Left lung (tissue), 10 donors: ENCODE results near the gene HMCN1. TPM values are rescaled to one million over a fixed set of nuclear protein-coding genes. Genes with fewer than 3 reads are reported as not detected.

Source experiments
- ATAC-seq: fragments of 200-7000 bp; cut with Tn5 transposase; one replicate; pipeline ENCODE4 v1.9.1; 2020; ENCODE audit warnings: moderate library complexity
- DNase-seq, 4 donors: peaks; one replicate each; pipeline ENCODE4 v3.0.0-alpha.2; 2013 to 2020
- H3K27ac ChIP-seq, 2 donors: fragments of 200-600 bp; sonication (generic) in 1 of 2; one replicate each; pipeline versions ENCODE4 v1.5.0 to v1.8.0; 2020 to 2021
- H3K27me3 ChIP-seq, 2 donors: fragments of 200-600 bp; sonication (generic) in 1 of 2; one replicate each; pipeline versions ENCODE4 v1.5.0 to v1.8.0; 2020 to 2021
- H3K36me3 ChIP-seq, 2 donors: fragments of 200-600 bp; sonication (generic) in 1 of 2; one replicate each; pipeline versions ENCODE4 v1.5.0 to v1.8.0; 2020 to 2021
- H3K4me1 ChIP-seq, 2 donors: fragments of 200-600 bp; one replicate each; pipeline ENCODE4 v1.8.0; 2021
- H3K4me3 ChIP-seq, 2 donors: fragments of 200-600 bp; sonication (generic) in 1 of 2; one replicate each; pipeline versions ENCODE4 v1.5.0 to v1.8.0; 2020 to 2021; ENCODE audit warnings: mild to moderate bottlenecking in 1 of 2
- H3K9me3 ChIP-seq, 2 donors: fragments of 200-600 bp; sonication (generic) in 1 of 2; one replicate each; pipeline versions ENCODE4 v1.5.0 to v1.8.0; 2020 to 2021
- CTCF ChIP-seq, 2 donors: fragments of 200-600 bp; sonication (generic) in 1 of 2; IDR thresholded peaks; one replicate each; pipeline versions ENCODE4 v1.5.0 to v1.8.0; 2021; ENCODE audit warnings: antibody characterized with exemption in 2 of 2
- intact Hi-C, 2 donors: fragments of 100-400 bp; cut with DNase I; formaldehyde crosslinking; loops; one replicate each; pipeline versions ENCODE4 v1.11.2 to v1.14.2; 2022
- polyA plus RNA-seq, 6 donors: library from polyadenylated mRNA; unstranded; fragments of 120-200 nt; gene quantifications; one replicate each; pipeline ENCODE4 v1.2.1, GENCODE V29; 2013; ENCODE audit not compliant: insufficient read length in 6 of 6
- total RNA-seq, 2 donors: library from RNA; stranded (reverse); fragmentation: NEBNext Ultra II Directional; extraction: Animal tissue kit (Norgen Biotek cat#: 25700); gene quantifications; one replicate each; pipeline ENCODE4 v1.2.1, GENCODE V29; 2021
- donor health status: DM: no; HTN: yes; CAD: no.
- donor health status: DM: no; HTN: no; CAD: no.

Gene HMCN1
- total and polyA plus RNA-seq, 8 donors, result 24.0 to 91.0 (median 48.7) TPM

GRCh38 chr1:185722098-185722497 is 12.1 kb upstream of the HMCN1 start:
- H3K27ac ChIP-seq, result no peak overlapping the region
- no peak for TF ChIP-seq CTCF (IDR thresholded peaks at IDR 0.05)
- H3K4me3 ChIP-seq, result no peak overlapping the region
- intact Hi-C loops, result loop anchor here in 1 of 2 donors (10.0 kb wide), 1 partner anchor 493 kb away; no protein-coding TSS in a partner anchor
- H3K4me1 ChIP-seq, result no peaks in the 10 kb centered on the region
- no peaks in the 10 kb centered on the region for H3K27me3 ChIP-seq
- ATAC-seq (no peak), DNase-seq (no peak)
- no peaks in the 10 kb centered on the region for H3K36me3 ChIP-seq
- no peaks in the 10 kb centered on the region for H3K9me3 ChIP-seq

- TF ChIP-seq CTCF (IDR thresholded peaks at IDR 0.05), result no peak
- no peak overlapping the region for H3K27ac ChIP-seq
- no peaks in the 10 kb centered on the region for H3K36me3 ChIP-seq
- H3K9me3 ChIP-seq, result peaks cover 0 to 5% of the 10 kb centered on the region in 2 donors
- no peaks in the 10 kb centered on the region for H3K27me3 ChIP-seq
- H3K4me3 ChIP-seq, result no peak overlapping the region
- no peak for DNase-seq
- intact Hi-C loops, result loop anchor here in 1 of 2 donors (10.0 kb wide), 1 partner anchor 487 kb away; no protein-coding TSS in a partner anchor
- ATAC-seq, result no peak
- H3K4me1 ChIP-seq, result no peaks in the 10 kb centered on the region
Observed at GRCh38 chr1:185727726-185728125, 6.5 kb upstream of the HMCN1 start.

GRCh38 chr1:185731446-185731845 is 2.7 kb upstream of the HMCN1 start:
- H3K27me3 ChIP-seq, result peaks cover 0 to 36% of the 10 kb centered on the region in 2 donors
- H3K27ac ChIP-seq, result no peak overlapping the region
- peaks cover 0 to 20% of the 10 kb centered on the region in 2 donors for H3K4me1 ChIP-seq
- DNase-seq, result no peak
- intact Hi-C loops, result no loop called here
- no peak for TF ChIP-seq CTCF (IDR thresholded peaks at IDR 0.05)
- H3K9me3 ChIP-seq, result peaks cover 0 to 5% of the 10 kb centered on the region in 2 donors
- no peak for ATAC-seq
- no peak overlapping the region for H3K4me3 ChIP-seq
- no peaks in the 10 kb centered on the region for H3K36me3 ChIP-seq

- Histone ChIP-seq H3K4me3 (no peak overlapping the region), H3K27ac (no peak overlapping the region), H3K9me3 (peaks cover 0 to 5% of the 10 kb centered on the region in 2 donors), H3K27me3 (peaks cover 0 to 45% of the 10 kb centered on the region in 2 donors), H3K36me3 (no peaks in the 10 kb centered on the region), H3K4me1 (peaks cover 0 to 20% of the 10 kb centered on the region in 2 donors)
- ATAC-seq, result no peak
- TF ChIP-seq CTCF (IDR thresholded peaks at IDR 0.05), result no peak
- no peak for DNase-seq
- intact Hi-C loops, result no loop called here
Observed at GRCh38 chr1:185732951-185733350, 1.2 kb upstream of the HMCN1 start.

- intact Hi-C loops, result no loop called here
- DNase-seq (peak in 2 of 4 donors; percentile 64 to 67), ATAC-seq (no peak)
- Histone ChIP-seq H3K27ac (peak overlapping the region; percentile 75 to 89), H3K27me3 (peaks cover 0 to 45% of the 10 kb centered on the region in 2 donors), H3K9me3 (peaks cover 0 to 5% of the 10 kb centered on the region in 2 donors), H3K36me3 (no peaks in the 10 kb centered on the region), H3K4me1 (peaks cover 0 to 20% of the 10 kb centered on the region in 2 donors), H3K4me3 (peak overlapping the region; percentile 28 to 45)
- no peak for TF ChIP-seq CTCF (IDR thresholded peaks at IDR 0.05)
Observed at GRCh38 chr1:185734929-185735700, 924 bp downstream of the HMCN1 start.
